ENCODE measurements around the gene MGRN1. TPM values are rescaled to one million over a fixed set of nuclear protein-coding genes. Genes with fewer than 3 reads are reported as not detected.

MGRN1 gene
- total RNA-seq, 3 donors from 2014 or later (not counting 1 experiment from before 2014, with no cell fraction given), result 102 to 106 (median 105) TPM

DNA sequence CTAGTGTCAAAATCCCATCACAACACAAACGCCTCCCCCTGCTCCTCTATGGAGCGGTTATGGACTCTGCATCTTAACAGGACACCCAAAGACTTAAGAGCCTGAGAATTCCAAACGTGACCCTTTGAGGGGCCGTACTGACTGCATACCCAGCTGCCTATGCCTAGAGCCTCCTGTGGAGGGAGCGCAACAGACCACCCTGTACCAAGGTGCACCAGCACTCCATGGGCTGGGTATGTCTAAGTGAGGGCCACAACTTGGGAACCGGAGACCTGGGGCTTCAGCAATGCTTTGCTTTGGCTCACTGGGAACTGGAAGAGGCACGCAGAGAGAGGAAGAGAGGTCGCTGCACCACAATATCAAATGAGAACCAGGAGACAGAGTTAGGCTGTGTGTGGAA, 104.0 kb downstream of the MGRN1 start:
- Mint-ChIP-seq H3K4me1 (peaks cover 5 to 14% of the 10 kb centered on the region in 2 donors), H3K27me3 (ENCODE audit: low read depth in 2 of 2) (no peaks in the 10 kb centered on the region), H3K9me3 (no peaks in the 10 kb centered on the region), H3K27ac (no peak overlapping the region), H3K36me3 (no peaks in the 10 kb centered on the region), H3K4me3 (no peak overlapping the region)
- Histone ChIP-seq H3K4me1 (ENCODE audit: control insufficient read depth, insufficient read depth, low read length) (peaks cover 6% of the 10 kb centered on the region), H3K9me3 (ENCODE audit: control insufficient read depth, insufficient read depth, low read length) (no peaks in the 10 kb centered on the region), H3K27me3 (ENCODE audit: control insufficient read depth, insufficient read depth, low read length) (no peaks in the 10 kb centered on the region), H3K36me3 (ENCODE audit: control insufficient read depth, insufficient read depth, low read length) (peaks cover 26% of the 10 kb centered on the region), H3K27ac (ENCODE audit: low read length) (no peak overlapping the region), H3K4me3 (ENCODE audit: low read length) (no peak overlapping the region)
- intact Hi-C loops (cut with micrococcal nuclease), result no loop called here
- ATAC-seq, result no peak
- WGBS (ENCODE audit: insufficient coverage), result 97% methylated on average over 8 of the region's 8 CpGs
- DNase-seq, result no peak
- TF ChIP-seq, protein P1, sequence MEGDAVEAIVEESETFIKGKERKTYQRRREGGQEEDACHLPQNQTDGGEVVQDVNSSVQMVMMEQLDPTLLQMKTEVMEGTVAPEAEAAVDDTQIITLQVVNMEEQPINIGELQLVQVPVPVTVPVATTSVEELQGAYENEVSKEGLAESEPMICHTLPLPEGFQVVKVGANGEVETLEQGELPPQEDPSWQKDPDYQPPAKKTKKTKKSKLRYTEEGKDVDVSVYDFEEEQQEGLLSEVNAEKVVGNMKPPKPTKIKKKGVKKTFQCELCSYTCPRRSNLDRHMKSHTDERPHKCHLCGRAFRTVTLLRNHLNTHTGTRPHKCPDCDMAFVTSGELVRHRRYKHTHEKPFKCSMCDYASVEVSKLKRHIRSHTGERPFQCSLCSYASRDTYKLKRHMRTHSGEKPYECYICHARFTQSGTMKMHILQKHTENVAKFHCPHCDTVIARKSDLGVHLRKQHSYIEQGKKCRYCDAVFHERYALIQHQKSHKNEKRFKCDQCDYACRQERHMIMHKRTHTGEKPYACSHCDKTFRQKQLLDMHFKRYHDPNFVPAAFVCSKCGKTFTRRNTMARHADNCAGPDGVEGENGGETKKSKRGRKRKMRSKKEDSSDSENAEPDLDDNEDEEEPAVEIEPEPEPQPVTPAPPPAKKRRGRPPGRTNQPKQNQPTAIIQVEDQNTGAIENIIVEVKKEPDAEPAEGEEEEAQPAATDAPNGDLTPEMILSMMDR (IDR thresholded peaks at IDR 0.05), result no peak

DNA sequence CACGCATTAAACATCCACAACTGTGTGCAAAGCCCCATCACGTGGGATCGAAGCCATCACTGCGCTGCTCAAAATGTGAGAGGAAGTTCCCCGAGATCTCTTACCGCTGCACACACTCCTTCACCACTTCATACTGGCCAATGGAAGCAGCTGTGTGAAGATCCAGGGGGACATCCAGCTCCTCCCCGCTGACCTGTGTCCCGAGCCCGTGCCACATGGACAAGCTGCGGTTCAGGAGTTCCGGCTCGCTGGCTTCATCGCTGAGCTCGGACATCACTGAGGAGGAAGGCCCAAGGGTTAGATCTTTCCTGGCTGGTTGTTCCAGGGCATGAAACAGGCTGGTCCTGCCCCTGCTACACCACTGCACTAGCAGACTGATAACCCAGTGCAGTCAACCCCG, 105.2 kb downstream of the MGRN1 start:
- Histone ChIP-seq H3K27ac (ENCODE audit: low read length) (no peak overlapping the region), H3K4me3 (ENCODE audit: low read length) (no peak overlapping the region), H3K9me3 (ENCODE audit: control insufficient read depth, insufficient read depth, low read length) (no peaks in the 10 kb centered on the region), H3K4me1 (ENCODE audit: control insufficient read depth, insufficient read depth, low read length) (peaks cover 9% of the 10 kb centered on the region), H3K36me3 (ENCODE audit: control insufficient read depth, insufficient read depth, low read length) (peaks cover 21% of the 10 kb centered on the region), H3K27me3 (ENCODE audit: control insufficient read depth, insufficient read depth, low read length) (no peaks in the 10 kb centered on the region)
- H3K36me3 Mint-ChIP-seq, result no peaks in the 10 kb centered on the region
- 96% methylated on average over 15 of the region's 15 CpGs for WGBS (ENCODE audit: insufficient coverage)
- DNase-seq (no peak), ATAC-seq (no peak)
- TF ChIP-seq, protein P1 (IDR thresholded peaks at IDR 0.05), result no peak
- intact Hi-C loops (cut with micrococcal nuclease), result no loop called here
- H3K4me3 Mint-ChIP-seq, result no peak overlapping the region
- peaks cover 6 to 23% of the 10 kb centered on the region in 2 donors for H3K4me1 Mint-ChIP-seq
- H3K27me3 Mint-ChIP-seq (ENCODE audit: low read depth in 2 of 2), result no peaks in the 10 kb centered on the region
- no peaks in the 10 kb centered on the region for H3K9me3 Mint-ChIP-seq
- H3K27ac Mint-ChIP-seq, result no peak overlapping the region

DNA sequence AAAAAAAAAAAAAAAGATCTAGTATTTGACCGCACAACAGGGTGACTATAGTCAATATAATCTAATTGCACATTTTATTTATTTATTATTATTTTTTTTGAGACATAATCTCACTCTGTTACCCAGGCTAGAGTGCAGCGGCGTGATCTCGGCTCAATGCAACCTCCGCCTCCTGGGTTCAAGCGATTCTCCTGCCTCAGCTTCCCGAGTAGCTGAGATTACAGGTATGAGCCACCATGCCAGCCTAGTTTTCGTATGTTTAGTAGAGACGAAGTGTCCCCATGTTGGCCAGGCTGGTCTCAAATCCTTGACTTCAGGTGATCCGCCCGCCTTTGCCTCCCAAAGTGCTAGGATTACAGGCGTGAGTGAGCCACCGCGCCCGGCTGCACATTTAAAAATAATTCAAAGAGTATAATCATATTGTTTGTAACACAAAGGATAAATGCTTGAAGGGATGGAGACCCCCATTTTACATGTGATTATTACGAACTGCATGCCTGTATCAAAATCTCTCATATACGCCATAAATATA, 108.7 kb downstream of the MGRN1 start:
- Mint-ChIP-seq H3K27me3 (ENCODE audit: low read depth in 2 of 2) (no peaks in the 10 kb centered on the region), H3K4me3 (peak overlapping the region; percentile 90), H3K36me3 (no peaks in the 10 kb centered on the region), H3K4me1 (peaks cover 12 to 29% of the 10 kb centered on the region in 2 donors), H3K27ac (peak overlapping the region; percentile 87 to 91), H3K9me3 (no peaks in the 10 kb centered on the region)
- no peak for DNase-seq
- Histone ChIP-seq H3K36me3 (ENCODE audit: control insufficient read depth, insufficient read depth, low read length) (peaks cover 15% of the 10 kb centered on the region), H3K4me3 (ENCODE audit: low read length) (peak overlapping the region; percentile 97), H3K27ac (ENCODE audit: low read length) (no peak overlapping the region), H3K27me3 (ENCODE audit: control insufficient read depth, insufficient read depth, low read length) (no peaks in the 10 kb centered on the region), H3K9me3 (ENCODE audit: control insufficient read depth, insufficient read depth, low read length) (no peaks in the 10 kb centered on the region), H3K4me1 (ENCODE audit: control insufficient read depth, insufficient read depth, low read length) (peaks cover 18% of the 10 kb centered on the region)
- no peak for ATAC-seq
- intact Hi-C loops (cut with micrococcal nuclease), result no loop called here
- TF ChIP-seq, protein P1 (IDR thresholded peaks at IDR 0.05), result no peak
- WGBS (ENCODE audit: insufficient coverage), result 55% methylated on average over 15 of the region's 17 CpGs

DNA sequence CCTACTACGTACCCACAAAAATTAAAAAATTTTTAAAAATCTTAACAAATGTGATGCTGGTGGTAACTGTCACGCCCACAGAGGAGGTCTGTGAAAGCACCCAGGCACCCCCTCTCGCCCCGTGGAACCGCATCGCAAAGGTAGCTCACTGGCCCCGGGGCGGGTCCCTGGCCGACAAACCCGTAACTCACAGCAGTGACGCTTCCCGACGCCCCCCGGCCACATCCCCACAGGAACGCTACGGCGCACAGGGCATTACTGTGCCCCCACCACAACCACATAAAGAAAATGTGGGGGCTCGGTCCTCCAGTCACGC, 109.1 kb downstream of the MGRN1 start:
- Mint-ChIP-seq H3K36me3 (no peaks in the 10 kb centered on the region), H3K4me3 (peak overlapping the region; percentile 90), H3K27ac (peak overlapping the region; percentile 87 to 91), H3K27me3 (ENCODE audit: low read depth in 2 of 2) (no peaks in the 10 kb centered on the region), H3K4me1 (peaks cover 12 to 26% of the 10 kb centered on the region in 2 donors), H3K9me3 (no peaks in the 10 kb centered on the region)
- ATAC-seq (peak in 1 of 3 donors; percentile 4), DNase-seq (peak in 1 of 2 donors; percentile 50)
- Histone ChIP-seq H3K9me3 (ENCODE audit: control insufficient read depth, insufficient read depth, low read length) (no peaks in the 10 kb centered on the region), H3K4me1 (ENCODE audit: control insufficient read depth, insufficient read depth, low read length) (peaks cover 18% of the 10 kb centered on the region), H3K27ac (ENCODE audit: low read length) (no peak overlapping the region), H3K36me3 (ENCODE audit: control insufficient read depth, insufficient read depth, low read length) (peaks cover 10% of the 10 kb centered on the region), H3K4me3 (ENCODE audit: low read length) (peak overlapping the region; percentile 97), H3K27me3 (ENCODE audit: control insufficient read depth, insufficient read depth, low read length) (no peaks in the 10 kb centered on the region)
- TF ChIP-seq, protein P1 (IDR thresholded peaks at IDR 0.05), result no peak
- 0% methylated on average over 19 of the region's 19 CpGs for WGBS (ENCODE audit: insufficient coverage)
- intact Hi-C loops (cut with micrococcal nuclease), result loop anchor here (1.0 to 2.0 kb wide), 3 partner anchors 35 to 69 kb away; partner anchors contain the start of genes NUDT16L1 and ROGDI
